Measurements from ENCODE around the gene ADPRH.
"Not testable (repeated sequence)": the region's sequence is repeated elsewhere in the genome, so short reads cannot be mapped to it uniquely, and the experiment has no call there.

ADPRH gene

DNA sequence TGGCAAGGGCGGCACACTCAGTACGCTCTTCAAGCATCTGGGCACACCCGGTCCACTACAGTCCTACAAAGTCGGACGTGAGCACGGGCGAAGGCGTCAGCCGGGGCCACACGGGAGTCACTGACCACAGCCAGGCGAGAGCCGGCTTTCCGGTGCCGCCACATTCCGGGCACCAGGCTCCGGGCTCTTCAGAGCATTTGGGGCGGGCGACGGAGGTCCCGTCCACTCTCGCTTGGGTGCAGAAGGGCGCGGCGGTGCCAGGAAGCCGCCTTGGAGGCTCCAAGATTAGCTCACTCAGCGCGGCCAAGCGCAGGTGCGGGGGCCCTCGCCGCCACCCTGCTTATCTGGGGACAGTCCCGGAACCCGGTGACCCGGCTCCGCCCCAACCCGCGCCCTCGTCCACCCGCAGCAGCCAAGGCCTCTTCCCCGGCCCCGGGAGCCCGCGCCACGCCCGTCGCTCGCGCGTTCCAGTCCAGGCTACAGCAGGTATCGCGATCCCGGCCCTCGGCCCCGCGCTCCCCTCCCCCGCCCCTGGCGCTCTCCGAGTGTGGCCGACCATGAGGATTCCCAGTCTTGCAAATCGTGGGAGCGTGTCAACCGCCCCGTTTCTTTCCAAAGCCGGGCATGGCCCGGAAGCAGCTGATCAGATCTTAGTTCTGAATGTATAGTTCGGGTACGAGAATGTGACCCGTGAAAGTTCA lies at the start of gene ADPRH:
Gene ADPRH, plus strand, starts transcription at position 127 of the 701 bp plus-strand sequence. CDS start 2,678 bp downstream, outside the sequence.
- peak; percentile 21 for DNase-seq

GRCh38 chr3:119529883-119530282 lies 49.4 kb upstream of the ADPRH start:
- no peak for DNase-seq

DNA sequence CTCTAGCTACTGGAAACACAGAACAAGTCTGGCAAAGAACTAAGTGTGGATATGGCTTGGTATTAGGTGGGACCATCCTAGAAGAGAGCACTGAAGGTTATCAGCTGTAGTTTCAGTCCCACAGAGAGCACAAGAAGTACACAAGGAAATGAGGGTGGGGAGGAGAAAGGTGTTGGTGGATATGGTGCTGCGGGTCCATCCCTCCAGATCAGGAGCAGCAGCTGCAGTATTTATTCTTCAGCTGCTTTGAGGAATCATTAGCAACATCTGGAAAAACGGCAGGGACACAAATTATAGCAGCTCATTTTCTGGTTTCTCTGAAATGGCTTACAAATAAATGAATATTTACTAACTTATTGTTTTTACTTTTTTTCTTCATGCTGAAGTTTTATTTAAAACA lies 48.8 kb upstream of the ADPRH start:
- DNase-seq, result no peak

DNA sequence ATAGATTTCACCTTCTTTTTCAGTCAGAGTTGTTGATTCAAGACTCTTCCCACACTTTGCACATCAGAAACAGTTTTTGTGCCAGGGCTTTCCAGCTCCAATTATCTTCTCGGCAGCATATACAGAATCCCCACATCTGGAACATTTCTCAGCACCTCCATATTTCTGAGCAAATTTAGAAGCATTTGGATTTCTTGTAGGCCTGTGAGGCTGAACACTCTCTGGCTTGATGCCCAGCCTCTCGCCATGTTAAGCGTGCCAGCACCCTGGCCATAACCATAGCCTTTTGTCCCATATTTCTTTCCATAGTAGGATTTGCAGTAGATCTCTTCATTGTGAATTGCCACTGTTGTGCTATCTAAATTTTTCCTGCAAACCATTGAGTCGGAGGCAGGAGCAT lies 48.1 kb upstream of the ADPRH start:
- no peak for DNase-seq

GRCh38 chr3:119534296-119534695 lies 45.0 kb upstream of the ADPRH start:
- DNase-seq, result no peak

GRCh38 chr3:119536757-119537156 lies 42.5 kb upstream of the ADPRH start:
- no peak for DNase-seq

DNA sequence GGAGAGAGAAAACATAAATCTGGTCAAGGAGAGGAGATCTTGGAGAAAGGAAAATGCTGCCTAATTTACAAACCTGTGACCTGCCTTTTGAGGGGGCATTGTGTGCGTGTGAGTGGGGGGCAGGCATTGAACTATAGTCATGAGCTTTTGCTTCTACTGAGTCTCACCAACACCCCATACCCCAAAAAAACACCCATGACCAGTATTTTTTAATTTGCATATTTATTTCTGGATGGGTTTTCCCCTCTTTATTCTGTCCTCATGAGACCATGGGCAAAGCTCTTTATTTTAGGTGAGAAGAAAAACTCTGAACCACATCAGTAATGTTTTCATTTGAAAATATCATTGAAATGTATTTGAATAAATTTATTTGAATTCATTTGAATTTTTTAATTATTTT lies 40.5 kb upstream of the ADPRH start:
- DNase-seq, result no peak

DNA sequence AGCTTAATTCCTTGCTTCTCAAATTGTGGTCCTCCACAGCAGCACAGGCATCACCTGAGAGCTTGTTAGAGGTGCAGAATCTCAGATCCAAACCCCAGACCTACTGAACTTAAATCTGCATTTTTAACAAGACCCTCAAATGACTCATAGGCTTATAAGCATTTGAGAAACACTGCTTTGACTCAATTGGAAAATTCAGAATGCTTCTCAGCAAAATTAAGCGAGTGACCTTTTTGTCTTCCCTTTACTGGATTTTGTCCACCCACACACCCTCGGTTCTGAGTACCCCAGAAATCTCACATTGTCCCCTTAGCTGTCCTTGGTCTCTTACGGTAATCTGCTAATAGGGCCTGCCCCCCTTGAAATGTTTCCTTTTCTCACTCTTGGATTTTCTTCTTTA lies 37.7 kb upstream of the ADPRH start:
- no peak for DNase-seq

DNA sequence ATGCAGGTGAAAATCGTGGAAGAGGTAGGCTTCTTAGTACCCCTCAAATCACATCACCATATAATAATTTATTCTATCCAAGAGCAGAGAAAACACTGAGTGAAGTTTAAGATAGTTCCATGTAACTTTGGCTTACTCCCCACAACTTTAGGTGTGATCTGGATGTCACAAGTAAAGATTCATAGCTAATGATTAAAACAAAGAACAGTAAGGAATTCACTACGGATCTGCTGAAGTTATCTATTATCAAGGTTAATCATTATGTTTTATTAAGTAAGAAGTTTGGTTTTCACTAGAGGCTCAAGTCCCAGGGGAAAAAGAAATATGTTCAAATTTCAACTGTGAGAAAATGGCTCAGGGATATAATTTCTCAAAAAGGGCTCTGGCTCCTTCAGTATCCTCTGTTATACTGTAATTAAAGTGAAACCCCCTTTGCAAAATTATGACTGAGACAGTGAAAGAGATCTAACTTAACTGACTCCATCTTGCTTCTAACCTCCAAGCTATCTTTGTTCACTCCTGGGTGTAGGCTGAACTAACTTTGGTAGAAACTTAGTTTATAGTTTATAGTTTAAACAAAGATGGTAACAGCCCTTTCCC lies 37.0 kb upstream of the ADPRH start:
- no peak for DNase-seq

DNA sequence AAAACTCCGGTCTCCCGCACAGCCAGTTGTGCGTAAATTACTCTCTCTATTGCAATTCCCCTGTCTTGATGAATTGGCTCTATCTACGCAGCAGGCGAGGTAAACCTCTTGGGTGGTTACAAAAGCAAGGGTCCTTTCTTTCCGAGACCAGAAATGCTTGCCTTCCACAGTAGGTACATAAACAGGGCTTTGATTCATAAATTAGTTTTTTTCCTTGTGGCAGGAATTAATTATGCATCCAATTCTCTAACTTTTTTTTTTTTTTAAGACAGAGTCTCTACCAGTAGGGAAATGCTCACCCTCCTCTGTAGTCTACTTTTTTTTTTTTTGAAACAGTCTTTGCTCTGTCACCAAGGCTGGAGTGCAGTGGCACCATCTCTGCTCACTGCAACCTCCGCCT lies 36.1 kb upstream of the ADPRH start:
- no peak for DNase-seq

DNA sequence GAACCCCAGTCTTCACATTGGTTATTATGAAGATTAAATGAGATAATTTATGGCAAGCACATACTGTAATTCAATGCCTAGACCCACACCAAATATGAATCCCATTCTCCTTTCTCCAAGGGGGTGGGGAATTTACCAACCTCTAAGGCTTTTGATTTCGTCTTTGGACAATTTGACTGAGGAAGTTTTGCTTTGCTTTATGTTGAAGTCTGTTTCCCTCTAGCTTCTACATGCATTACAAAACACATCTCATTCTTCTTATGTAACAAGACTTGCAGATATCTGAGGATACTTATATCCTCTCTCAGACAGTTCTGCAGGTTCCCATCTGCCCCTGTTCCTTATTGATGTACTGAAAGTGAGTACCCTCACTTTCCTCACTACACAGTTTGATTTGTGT lies 32.1 kb upstream of the ADPRH start:
- DNase-seq, result no peak

DNA sequence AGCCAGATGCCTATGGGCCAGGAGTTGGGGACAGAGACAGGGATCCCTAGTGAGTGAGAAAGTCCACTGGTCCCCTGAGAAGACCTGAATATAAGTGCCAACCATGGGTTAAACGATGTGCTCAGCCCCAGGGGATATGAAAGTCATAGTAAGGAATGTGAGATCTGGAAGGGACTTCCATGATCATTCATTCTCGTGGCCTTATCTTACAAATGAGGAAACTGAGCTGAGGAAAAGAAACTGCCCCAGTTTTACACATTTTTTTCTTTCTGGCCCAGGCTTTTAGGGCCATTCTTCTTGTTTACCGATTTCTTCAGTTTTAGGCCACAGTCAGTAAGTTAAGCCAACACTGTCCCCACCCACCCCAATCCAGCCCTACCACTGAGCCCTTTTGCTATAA lies 31.0 kb upstream of the ADPRH start:
- no peak for DNase-seq

DNA sequence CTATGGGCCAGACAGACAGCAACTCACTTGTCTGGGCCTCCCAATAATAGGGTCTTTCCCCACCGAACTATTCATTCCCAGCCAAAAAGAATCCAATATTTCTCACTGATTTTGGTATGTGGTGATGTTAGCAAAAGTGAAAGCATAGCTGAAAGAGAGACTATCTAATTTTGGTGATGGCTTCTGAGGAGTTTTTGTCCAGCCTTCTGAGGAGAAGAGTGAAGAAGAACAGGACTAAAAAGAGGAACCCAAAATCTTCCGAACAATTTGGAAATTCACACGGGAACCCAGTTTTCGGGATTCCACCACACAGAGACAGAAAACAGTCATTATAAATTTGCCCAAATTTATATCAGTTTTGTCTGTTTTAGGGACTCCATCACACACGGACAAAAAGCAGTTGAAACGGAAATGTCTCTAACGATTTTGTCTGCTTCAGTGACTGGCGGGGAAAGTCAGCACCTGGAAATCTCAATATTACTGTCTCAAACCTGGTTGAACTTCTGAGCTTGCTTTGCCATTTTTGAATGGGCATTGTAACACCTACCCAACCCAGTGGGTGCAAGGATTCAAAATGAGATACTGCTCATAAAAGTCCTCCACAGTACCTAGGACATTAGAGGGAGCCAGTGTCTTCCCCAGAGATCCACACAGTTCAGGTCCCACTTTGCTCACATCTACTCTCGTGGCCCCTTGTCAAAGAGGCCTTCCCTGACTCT lies 28.9 kb upstream of the ADPRH start:
- no peak for DNase-seq

DNA sequence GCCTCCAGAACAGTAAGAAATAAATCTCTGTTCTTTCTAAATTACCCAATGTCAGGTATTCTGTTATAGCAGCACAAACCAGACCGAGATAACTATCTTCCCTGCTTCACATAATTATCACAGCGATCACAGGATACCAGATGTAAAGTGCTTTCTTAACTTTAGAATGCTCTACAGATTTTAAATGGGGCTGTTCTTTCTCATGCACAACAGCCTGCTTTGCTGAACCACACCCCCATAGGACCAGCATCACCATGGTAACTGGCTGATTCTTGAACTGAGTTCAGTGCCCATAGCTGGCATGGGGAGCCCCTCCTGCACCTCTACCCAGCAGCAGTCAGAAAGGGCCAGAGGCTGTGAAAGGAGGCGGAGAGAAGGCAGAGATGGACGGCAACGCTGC lies 27.7 kb upstream of the ADPRH start:
- DNase-seq, result no peak

GRCh38 chr3:119552928-119553327 lies 26.4 kb upstream of the ADPRH start:
- not testable (repeated sequence) for DNase-seq

DNA sequence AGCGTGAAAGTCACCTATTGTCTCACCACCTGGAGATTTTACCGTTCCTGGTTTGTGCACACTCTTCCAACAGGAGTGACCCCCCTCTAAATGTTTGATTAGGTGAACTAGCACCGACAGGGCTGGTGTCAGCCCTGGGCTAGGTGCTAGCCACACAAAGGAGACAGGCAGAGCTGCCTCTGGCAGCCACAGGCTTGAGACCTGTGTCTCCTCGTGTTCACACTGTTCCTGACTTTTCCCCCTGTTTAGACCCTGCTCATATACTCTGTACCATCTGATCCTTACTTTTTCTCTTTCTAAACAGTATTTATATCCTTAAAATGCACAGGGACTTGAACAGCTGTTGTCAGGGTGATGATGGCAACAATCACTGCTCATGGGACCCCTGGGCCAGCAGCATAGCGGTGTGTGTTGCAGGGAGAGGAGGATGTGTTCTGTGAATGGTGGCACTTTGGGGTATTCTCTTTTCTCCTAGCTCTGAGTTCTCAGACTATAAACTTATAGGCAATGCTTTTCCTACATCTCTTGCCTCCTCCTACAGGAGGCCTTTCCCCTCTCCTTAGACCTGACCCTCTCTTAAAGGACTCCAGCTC lies 25.4 kb upstream of the ADPRH start:
- DNase-seq, result no peak

DNA sequence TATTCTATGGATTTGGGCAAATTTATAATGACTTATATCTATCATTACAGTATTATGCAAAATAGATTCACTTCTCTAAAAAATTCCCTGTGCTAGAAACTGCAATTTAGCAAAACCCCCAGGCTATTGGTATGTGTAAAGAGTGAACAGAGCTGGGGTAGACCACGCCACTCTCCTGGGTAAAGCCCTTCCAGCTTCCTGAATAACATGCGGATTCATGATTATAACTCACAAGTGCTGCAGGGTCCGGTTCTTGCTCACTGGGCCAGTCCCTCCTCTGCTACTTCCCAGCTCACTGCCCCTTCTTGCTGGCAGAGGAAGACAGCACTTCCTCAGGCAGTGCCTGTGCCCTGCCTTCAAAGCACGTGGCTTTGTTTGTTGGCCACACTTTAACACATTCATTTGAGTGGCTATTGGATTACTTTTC lies 24.0 kb upstream of the ADPRH start:
- DNase-seq, result no peak

DNA sequence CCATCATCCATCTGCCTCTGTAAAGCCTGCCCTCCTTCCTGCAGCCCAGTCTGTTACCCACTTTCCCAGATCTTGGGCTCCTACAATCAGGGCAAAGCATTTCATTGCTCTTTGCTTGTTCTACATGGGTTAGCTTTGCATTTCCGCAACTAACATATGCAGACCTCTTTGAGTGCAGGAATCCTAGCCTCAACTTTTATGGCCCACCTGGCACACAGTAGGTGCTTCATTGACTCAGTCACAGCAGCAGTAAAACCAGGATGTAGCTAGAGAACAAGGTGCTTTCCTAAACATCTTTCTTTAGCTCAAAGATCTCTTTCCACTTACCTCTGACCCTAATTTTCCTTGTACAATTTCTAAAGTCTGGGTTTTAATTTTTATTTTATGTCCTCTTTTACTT lies 23.4 kb upstream of the ADPRH start:
- DNase-seq, result no peak

GRCh38 chr3:119557192-119557876 lies 22.0 kb upstream of the ADPRH start:
- no peak for DNase-seq

DNA sequence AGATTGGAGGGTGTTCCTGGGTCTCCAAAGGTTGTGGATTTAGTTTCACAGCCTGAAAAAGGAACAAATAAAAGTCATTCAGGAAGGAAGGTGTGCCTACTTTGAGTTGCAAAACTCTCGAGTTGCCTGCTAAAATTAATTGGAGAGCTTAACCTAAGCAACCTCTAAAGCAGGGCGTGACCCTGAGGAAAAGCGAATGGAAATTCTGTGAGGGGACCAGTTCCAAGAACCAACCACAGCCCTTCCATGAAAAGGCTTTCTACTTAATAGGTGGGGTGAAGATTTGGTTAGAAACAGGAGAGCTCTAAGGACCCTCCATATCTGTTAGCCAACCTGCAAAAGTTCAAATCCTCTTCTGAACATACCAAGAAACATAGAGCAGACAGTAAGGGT lies 21.4 kb upstream of the ADPRH start:
- no peak for DNase-seq

DNA sequence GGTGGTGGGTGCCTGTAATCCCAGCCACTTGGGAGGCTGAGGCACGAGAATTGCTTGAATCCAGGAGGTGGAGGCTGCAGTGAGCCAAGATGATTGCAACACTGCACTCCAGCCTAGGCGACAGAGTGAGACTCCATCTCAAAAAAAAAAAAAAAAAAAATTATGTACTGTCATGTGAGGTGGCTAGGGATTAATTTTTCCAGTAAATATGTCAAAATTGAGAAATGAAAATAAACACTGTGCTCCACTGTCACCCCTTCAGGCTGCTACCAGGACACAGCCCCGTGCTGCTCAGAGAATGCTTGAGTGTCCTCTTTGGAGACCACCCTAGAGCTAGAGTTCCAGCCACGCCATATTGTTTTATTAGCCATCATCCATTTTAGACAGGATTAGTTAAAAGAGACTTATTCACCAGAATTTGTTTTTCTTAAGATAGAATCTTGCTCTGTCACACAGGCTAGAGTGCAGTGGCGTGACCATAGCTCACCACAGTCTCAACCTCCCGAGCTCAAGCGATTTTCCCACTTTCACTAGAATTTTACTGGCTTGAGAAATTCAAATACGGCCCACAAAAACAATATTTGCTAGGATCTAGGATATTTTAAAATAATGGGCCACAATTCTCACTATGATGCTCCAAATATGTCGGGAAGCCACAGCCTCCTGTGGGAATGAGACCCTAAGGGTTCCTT lies 20.5 kb upstream of the ADPRH start:
- DNase-seq, result no peak

DNA sequence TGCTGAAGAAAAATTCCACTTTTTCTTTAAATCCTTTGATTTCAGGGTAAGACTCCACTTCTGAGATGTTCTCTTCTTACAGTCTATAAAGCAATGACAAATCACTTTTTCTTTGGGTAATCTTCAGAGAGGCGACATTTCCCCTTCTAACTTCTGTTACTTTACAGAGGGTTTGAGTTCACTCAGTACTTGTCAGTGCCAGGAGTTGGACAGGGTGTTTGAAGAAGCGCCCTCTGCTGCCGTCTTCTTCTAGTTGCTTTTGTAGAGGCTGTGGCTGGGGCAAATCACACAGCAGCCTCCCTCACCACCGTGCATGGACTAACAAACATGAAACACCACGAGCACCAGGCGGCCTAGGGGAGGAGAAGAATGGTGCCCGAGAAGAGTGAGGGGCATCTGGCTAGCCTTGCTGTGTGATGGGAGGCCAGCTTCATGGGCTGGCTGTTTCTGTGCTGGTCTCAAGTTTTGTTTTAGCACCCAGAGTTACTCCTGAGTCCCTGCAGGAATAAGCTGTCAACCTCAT lies 19.8 kb upstream of the ADPRH start, which contains the start of gene CD80:
Gene CD80, minus strand, starts transcription at position 174 of the 523 bp plus-strand sequence. CDS start 1,886 bp downstream, outside the sequence.
- DNase-seq, result peak; percentile 33

Measured in activated T-cell treated with anti-CD3 and anti-CD28 coated beads for 4 hours (primary cell).